GM19023 (cell line): ENCODE measurements around the gene TMEM156.
A peak's percentile ranks its signal among the peaks of the same experiment; 100 is the strongest.
"Not testable (repeated sequence)": the region's sequence is repeated elsewhere in the genome, so short reads cannot be mapped to it uniquely, and the experiment has no call there.

Experiments
- ATAC-seq: cut with Tn5 transposase; IDR thresholded peaks from one replicate; pipeline ENCODE4 v1.9.1; 2021; ENCODE audit warnings: mild to moderate bottlenecking, moderate library complexity; ENCODE audit not compliant: unreplicated experiment

TMEM156 gene

GRCh38 chr4:38959248-38959647 lies 73.0 kb downstream of the TMEM156 start:
- ATAC-seq = not testable (repeated sequence)

DNA sequence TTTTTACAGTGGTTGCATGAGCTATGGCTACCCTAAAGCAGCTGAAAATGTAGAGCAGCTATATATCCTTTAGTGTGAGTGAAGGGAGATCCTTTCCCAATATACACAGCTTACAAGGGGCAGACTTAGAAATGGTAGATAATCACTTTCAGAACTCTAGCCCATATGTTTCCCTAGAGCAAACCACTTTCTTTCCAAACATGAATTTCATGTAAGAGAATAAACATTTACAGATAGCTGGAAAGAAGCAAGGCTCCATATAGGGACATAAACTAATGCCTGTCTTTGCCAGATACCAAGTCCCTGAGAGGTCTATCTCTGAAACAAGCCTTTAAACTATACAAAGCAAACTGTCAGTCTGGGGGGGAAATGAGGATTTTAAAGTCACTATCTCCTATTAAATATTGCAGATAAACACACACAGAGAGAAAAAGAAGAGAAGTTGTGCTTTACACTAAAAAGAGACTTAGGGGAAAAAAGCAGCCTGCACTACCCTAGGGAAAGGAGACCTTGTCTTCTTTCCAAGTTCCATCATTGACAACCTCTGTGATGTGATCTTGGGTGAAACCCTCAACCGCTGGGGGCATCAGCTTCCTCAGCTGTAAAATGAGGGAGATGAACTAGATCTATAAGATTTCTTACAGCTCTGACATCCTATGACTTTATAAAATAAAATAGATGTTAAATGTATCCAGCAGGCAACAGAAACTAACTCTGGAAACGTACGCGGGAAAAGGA lies 73.6 kb downstream of the TMEM156 start:
- no peak for ATAC-seq

- ATAC-seq = no peak
Measured at GRCh38 chr4:38957893-38958292, 74.3 kb downstream of the TMEM156 start.

- no peak for ATAC-seq
Measured at GRCh38 chr4:38957261-38957815, 74.9 kb downstream of the TMEM156 start.

DNA sequence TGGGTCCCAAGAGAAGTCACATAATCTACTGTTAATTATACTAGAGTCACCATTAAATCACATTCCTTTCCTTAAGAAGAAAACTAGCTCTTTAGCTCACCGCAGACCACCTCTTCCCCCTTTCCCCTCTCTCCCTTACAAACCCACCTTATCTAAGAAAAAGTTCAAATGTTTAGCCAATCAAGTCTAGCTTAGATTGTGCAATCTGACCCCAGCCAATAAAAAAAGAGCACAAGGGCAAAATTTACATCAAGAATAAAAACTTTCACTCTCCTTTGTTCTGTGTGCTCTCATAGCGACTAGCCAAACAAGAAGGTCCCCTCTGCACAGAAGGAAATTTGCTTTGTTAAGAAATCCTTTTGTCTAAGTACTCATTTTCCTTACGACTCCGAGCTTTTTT lies 76.3 kb downstream of the TMEM156 start:
- no peak for ATAC-seq

- ATAC-seq = no peak
Measured at GRCh38 chr4:38954727-38955126, 77.5 kb downstream of the TMEM156 start.

DNA sequence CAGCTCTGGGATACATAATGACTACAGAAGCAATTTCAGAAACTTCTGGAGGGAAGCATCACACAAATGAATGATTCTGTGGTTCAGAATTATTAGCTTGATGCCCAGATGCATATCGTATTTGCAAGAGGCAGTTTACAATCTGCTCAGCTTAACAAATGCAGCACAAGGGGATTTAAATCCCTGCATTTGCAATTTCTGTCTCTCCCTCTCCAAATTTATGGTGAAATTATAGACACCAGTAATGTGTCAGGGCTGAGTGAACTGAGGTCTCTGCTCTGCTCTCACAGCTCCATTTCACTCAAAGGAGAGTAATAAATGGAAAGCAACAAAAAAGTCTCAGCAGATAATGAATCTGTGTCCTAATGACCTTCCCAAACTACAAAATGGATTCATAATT lies 80.2 kb downstream of the TMEM156 start:
- no peak for ATAC-seq

GRCh38 chr4:38951598-38951997 lies 80.6 kb downstream of the TMEM156 start:
- no peak for ATAC-seq

GRCh38 chr4:38950734-38951133 lies 81.5 kb downstream of the TMEM156 start:
- no peak for ATAC-seq

DNA sequence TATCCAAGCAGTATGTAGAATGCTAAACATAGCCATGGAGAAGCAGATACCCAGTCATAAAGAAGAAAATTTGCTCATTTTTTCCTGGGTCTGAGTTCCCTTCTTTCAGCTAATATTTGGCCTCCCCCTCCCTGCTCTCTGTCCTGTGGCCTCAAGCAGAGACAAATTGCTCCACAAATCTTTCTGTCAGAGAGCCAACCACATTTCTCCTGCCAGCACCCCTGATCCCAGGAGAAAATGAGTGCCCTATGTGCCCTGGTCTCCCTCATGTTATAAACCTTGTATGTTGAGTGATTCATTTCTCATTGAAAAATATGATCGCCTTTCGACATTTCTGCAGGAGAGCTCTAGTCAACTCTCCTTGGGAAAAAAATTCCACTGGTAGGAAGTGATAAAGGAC lies 82.0 kb downstream of the TMEM156 start:
- ATAC-seq = no peak

- ATAC-seq = no peak
Measured at GRCh38 chr4:38949411-38950051, 82.7 kb downstream of the TMEM156 start.

GRCh38 chr4:38948551-38948950 lies 83.7 kb downstream of the TMEM156 start:
- no peak for ATAC-seq

DNA sequence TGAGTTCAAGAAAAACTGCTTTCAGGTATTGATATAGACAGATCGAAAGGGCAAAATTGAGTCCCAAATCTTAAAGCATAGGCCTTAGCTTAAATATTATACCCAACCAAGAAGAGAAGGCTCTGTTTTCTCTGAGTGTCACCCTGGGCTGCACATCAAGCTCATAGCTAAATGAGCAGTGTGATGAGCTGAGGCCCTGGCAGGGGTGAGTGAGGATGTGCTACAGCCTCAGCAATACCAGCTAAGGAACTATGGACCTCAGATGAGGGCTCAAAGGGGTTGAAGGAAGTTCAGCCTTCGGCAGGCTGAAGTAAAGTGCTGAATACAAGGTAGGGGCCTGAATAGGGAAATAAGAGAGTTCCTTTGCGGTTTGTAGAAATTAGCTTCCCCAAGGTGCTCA lies 85.3 kb downstream of the TMEM156 start:
- no peak for ATAC-seq

GRCh38 chr4:38944440-38944839 lies 87.8 kb downstream of the TMEM156 start:
- no peak for ATAC-seq

GRCh38 chr4:38943343-38943742 lies 88.9 kb downstream of the TMEM156 start:
- ATAC-seq = no peak

GRCh38 chr4:38941906-38942305 lies 90.3 kb downstream of the TMEM156 start:
- not testable (repeated sequence) for ATAC-seq

- ATAC-seq = no peak
Measured at GRCh38 chr4:38940476-38940875, 91.7 kb downstream of the TMEM156 start.

DNA sequence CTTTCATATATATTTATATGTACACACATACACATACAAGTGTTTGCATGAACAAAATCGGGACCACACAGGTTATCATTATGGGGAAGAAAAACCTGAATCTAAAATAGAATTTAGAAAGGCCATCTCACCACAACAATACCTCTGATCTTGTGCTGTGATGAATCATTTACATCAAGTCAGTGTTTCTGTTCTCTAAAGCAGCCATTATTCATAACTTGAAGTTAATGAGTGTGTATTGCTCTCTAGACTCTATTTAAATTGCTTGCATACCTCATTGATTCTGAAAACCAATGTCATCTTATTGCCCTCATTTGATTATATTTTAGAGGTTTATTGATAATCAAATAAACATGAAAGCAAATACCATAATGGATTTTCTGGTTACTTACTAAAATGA lies 93.0 kb downstream of the TMEM156 start:
- ATAC-seq = peak; percentile 74

- ATAC-seq = no peak
Measured at GRCh38 chr4:38935391-38936073, 96.7 kb downstream of the TMEM156 start.

- no peak for ATAC-seq
Measured at GRCh38 chr4:38931125-38931524, 101.1 kb downstream of the TMEM156 start.

DNA sequence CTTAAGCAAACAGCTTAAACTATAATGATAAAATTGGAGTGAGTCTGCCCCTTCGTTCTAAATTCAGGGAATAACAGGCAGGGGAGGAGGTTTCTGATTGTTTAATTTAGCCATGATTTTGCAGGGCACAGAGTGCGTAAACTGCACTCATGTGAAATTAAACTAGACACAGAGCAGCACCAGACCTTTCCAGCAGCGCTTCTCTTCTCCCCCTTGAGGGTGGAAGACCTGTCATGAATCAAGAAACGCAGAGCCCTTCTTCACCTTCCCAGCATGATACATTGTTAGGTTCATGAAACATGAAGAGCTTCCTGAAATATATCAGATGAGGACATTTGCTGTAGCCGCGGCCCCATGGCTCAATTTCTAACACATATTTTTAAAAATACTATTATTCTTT lies 101.5 kb downstream of the TMEM156 start:
- ATAC-seq = no peak

- ATAC-seq = peak; percentile 69
Measured at GRCh38 chr4:38930204-38930603, 102.0 kb downstream of the TMEM156 start.
